Uterus (tissue), 4 donors: ENCODE results near the gene TGFBI. TPM values are rescaled to one million over a fixed set of nuclear protein-coding genes. Genes with fewer than 3 reads are reported as not detected.

Experiments used
- DNase-seq, 2 donors: peaks; one replicate each; pipeline ENCODE4 v3.0.0-alpha.2; 2019 to 2020
- H3K27ac ChIP-seq, 2 donors: fragments of 200-600 bp; sonication (generic); 1 replicate in 1 of 2; 2 replicates in 1 of 2; pipeline ENCODE4 v1.5.1; 2016 to 2018
- H3K27me3 ChIP-seq, 2 donors: fragments of 200-600 bp; sonication (generic); one replicate each; pipeline ENCODE4 v1.5.1; 2018 to 2019; ENCODE audit warnings: control low read depth in 1 of 2
- H3K36me3 ChIP-seq, 2 donors: fragments of 200-600 bp; sonication (generic); one replicate each; pipeline ENCODE4 v1.5.1; 2019; ENCODE audit warnings: control low read depth in 1 of 2
- H3K4me1 ChIP-seq, 2 donors: fragments of 200-600 bp; sonication (generic); one replicate each; pipeline ENCODE4 v1.5.1; 2018 to 2019; ENCODE audit warnings: control low read depth in 1 of 2
- H3K4me3 ChIP-seq, 2 donors: fragments of 200-600 bp; sonication (generic); 1 replicate in 1 of 2; 2 replicates in 1 of 2; pipeline ENCODE4 v1.5.1; 2018 to 2019; ENCODE audit warnings: mild to moderate bottlenecking in 1 of 2
- H3K9me3 ChIP-seq, 2 donors: fragments of 200-600 bp; sonication (generic); one replicate each; pipeline ENCODE4 v1.5.1; 2019; ENCODE audit warnings: control low read depth in 1 of 2
- CTCF ChIP-seq, 4 experiments: fragments of 200-600 bp in 2 of 4; fragments of 450-650 bp in 2 of 4; sonication (generic) in 2 of 4; IDR thresholded peaks; one replicate each; pipeline ENCODE4 v1.5.1; 2016 to 2019; ENCODE audit warnings: antibody characterized with exemption in 4 of 4, mild to moderate bottlenecking in 2 of 4, moderate library complexity in 1 of 4
- POLR2A ChIP-seq, 2 donors: fragments of 450-650 bp; IDR thresholded peaks; one replicate each; pipeline ENCODE4 v1.6.1; 2016; ENCODE audit warnings: antibody characterized with exemption in 2 of 2, mild to moderate bottlenecking in 1 of 2, moderate library complexity in 1 of 2
- intact Hi-C: fragments of 100-400 bp; cut with DNase I; formaldehyde crosslinking; loops from one replicate; pipeline ENCODE4 v1.15.1; 2023; ENCODE audit warnings: low total_unique reads
- total RNA-seq, 4 donors: library from RNA; depleted of rRNA in 3 of 4; stranded (reverse); fragments of >200 nt in 3 of 4; gene quantifications; one replicate each; pipeline versions ENCODE4 v1.1.0 to v1.2.4, GENCODE V29; 2014 to 2023
- donor health status: DM: yes; HTN: yes; CAD: no.

The TGFBI gene
- total RNA-seq, 4 donors from 2014 or later: 27.9 to 293 (median 38.7) TPM

DNA sequence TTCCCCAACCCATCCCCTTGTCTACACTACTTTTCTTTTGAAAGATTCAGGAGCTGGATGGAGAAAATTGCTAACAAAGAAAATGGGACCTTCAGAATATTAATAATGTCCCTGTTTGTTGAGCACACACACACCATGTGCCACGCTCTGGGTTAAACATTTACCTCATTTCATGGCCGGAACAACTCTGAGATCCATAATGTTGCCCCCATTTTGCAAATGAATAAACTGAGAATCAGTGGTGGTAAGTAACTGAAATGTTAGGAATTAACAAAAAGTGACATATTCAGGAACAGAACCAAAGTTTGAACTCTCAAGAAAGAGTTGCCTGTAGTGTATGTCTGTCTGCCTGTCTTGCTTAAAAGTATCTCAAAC is 52.4 kb downstream of the TGFBI start:
- intact Hi-C loops: loop anchor here (5.0 kb wide), 1 partner anchor 134 kb away; no protein-coding TSS in a partner anchor
- H3K27me3 ChIP-seq: no peaks in the 10 kb centered on the region
- TF ChIP-seq POLR2A (IDR thresholded peaks at IDR 0.05) (no peak), CTCF (IDR thresholded peaks at IDR 0.05) (no peak)
- peak overlapping the region; percentile 76 to 79 for H3K27ac ChIP-seq
- no peaks in the 10 kb centered on the region for H3K36me3 ChIP-seq
- no peak overlapping the region for H3K4me3 ChIP-seq
- no peak for DNase-seq
- H3K4me1 ChIP-seq: no peaks in the 10 kb centered on the region
- H3K9me3 ChIP-seq: no peaks in the 10 kb centered on the region

DNA sequence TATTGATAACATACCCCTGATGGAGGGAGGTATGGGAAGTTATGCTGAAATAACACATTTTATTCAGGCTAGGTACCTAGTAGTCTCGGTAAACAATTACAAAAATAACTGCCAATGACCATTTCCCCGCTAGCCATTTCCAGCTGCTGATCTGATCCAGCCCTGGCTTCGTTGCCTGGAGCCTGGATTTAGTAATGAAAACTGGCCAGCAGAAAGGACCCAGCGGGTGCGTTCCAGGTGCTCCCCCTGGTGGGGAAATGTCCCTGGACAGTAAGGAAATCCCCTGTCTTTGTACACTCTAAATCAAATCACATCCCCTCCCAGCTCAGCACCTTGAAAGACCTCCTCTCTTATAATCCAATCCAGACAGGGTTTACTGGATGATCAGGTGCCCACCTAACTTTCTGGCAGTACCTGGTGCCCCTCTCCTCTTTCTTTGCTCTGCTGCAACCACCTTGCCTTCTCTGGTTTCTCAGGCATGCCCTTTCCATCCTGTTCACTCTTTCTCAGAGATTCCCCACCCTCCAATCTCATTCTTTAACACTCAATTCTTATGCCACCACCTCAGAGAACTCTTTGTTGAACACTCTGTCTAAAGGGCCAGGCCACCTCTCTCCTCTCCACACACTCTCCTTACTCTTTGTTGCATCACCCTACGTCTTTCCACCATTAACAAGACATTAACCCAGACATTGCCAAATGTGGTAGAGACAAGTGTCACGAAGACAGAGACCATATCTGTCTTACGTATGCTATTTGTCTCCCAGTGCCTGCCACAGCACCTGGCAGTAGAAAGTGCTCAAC is 53.8 kb downstream of the TGFBI start:
- intact Hi-C loops: loop anchor here (5.0 kb wide), 1 partner anchor 135 kb away; no protein-coding TSS in a partner anchor
- Histone ChIP-seq H3K27ac (no peak overlapping the region), H3K36me3 (no peaks in the 10 kb centered on the region), H3K4me1 (no peaks in the 10 kb centered on the region), H3K9me3 (no peaks in the 10 kb centered on the region), H3K4me3 (no peak overlapping the region), H3K27me3 (no peaks in the 10 kb centered on the region)
- DNase-seq: peak; percentile 69 to 85
- no peak for TF ChIP-seq POLR2A (IDR thresholded peaks at IDR 0.05)
- peak; percentile 57 to 91 (median 71) for TF ChIP-seq CTCF (IDR thresholded peaks at IDR 0.05)

- Histone ChIP-seq H3K27me3 (no peaks in the 10 kb centered on the region), H3K27ac (no peak overlapping the region), H3K9me3 (no peaks in the 10 kb centered on the region), H3K36me3 (no peaks in the 10 kb centered on the region), H3K4me1 (peaks cover 9% of the 10 kb centered on the region in 2 donors), H3K4me3 (no peak overlapping the region)
- peak in 1 of 2 donors; percentile 41 for DNase-seq
- intact Hi-C loops: loop anchor here (5.0 kb wide), 1 partner anchor 137 kb away; no protein-coding TSS in a partner anchor
- TF ChIP-seq POLR2A (IDR thresholded peaks at IDR 0.05) (no peak), CTCF (IDR thresholded peaks at IDR 0.05) (no peak)
Measured at GRCh38 chr5:136084698-136085097, 55.9 kb downstream of the TGFBI start.

DNA sequence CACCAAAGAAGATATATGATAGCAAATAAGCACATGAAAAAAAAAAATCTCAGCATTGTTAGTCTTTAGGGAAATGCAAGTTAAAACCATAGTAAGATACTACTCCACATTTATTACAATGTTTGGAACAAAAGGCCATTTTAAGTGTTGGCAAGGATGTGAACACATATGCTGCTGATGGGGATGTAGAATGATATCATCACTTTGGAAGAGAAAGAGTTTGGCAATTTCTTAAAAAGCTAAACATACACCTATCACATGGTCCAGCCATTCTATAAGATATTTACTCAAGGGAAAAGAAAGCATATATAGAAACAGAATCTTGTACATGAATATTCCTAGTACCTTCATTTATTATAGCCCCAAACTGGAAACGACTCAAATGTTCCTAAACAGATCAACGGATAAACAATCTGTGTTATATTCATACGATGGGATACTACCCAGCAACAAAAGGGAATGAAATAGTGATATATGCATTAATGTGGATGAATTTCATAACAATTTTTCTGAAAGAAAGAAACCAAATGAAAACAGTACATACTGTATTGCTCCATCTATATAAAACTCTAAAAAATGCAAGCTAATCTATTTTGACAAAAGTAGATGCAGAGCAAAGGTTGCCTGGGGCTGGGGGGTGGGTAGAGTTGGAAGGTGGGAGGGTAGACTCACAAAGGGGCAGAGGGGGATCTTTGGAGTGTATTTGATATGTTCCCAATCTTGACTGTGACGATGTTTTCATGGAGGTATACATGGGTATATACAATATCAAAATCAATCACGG is 58.2 kb downstream of the TGFBI start:
- peak overlapping the region in 1 of 2 donors; percentile 78 for H3K27ac ChIP-seq
- intact Hi-C loops: no loop called here
- no peak for DNase-seq
- H3K36me3 ChIP-seq: no peaks in the 10 kb centered on the region
- peaks cover 9 to 13% of the 10 kb centered on the region in 2 donors for H3K4me1 ChIP-seq
- TF ChIP-seq CTCF (IDR thresholded peaks at IDR 0.05) (no peak), POLR2A (IDR thresholded peaks at IDR 0.05) (no peak)
- no peaks in the 10 kb centered on the region for H3K27me3 ChIP-seq
- no peaks in the 10 kb centered on the region for H3K9me3 ChIP-seq
- no peak overlapping the region for H3K4me3 ChIP-seq
